ENCODE results near the gene VWF. TPM values are rescaled to one million over a fixed set of nuclear protein-coding genes. Genes with fewer than 3 reads are reported as not detected.

VWF gene
- 73.5 TPM for total RNA-seq

GRCh38 chr12:6124411-6125309 is at the start of gene VWF:
TSS of gene VWF (minus strand) at chr12:6124670. CDS start at chr12:6123196, 1,474 bp downstream.

DNA sequence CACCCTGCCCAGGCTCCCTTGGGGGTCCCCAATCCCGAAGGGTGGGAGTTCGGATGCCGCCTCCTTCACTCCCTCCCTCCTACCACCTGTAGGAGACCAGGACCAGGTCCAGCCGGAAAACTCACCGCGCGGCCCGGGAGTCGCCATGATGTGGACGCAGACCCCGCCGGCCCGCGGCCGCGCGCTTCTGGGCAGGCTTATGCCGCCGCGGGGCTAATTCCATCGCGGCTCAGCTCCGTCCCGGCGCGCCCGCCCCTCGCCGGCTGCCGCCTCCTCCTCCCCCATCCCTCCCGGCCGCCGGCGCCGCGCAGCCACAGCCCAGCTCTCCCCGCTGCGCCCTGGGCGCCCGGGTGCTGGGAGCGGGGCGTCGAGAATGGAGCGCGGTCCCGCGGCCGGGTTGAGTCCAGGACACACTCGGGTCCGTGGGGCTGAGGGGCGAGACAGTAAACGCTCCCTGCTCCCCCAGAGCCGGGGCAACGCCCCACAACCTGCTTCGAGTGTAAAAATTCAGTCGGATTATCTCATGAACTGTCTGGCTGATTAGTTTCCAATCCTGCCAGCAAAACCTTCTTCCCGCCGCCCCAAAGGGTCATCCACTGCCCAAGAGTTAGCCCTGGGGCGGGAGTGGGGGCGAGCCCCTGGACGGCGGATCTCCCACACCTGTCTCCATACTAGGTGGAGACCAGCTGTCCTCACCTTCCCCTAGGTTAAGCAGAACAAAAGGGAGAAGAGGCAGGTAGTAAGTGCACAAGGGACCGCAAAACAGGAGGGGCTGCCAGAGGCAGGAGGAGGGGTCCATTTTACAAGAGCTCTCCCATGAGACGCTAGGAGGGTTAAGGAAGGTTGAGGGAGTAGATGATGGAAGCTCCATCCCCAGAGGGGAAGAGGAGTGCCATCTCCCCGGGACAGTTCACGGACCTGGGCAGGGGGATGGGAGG is 179.1 kb downstream of the VWF start, which contains the start of gene ANO2:
TSS of gene ANO2 (minus strand) at position 189 of the 938 bp plus-strand sequence. CDS start at position 147, 42 bp downstream.

Other genes starting within 250 kb of the VWF start
- gene ANO2, start 179.4 kb downstream of the VWF start, total RNA-seq, result 94.8 TPM
- gene CD9, start 75.7 kb upstream of the VWF start, total RNA-seq, result 89.8 TPM
- 2.0 TPM for gene PLEKHG6, start 186.0 kb upstream of the VWF start, total RNA-seq
- 68.6 TPM for gene TNFRSF1A, start 217.4 kb upstream of the VWF start, total RNA-seq

All from camera-type eye (tissue), 1 donor.